ENCODE measurements around the gene SOX6.

DNA sequence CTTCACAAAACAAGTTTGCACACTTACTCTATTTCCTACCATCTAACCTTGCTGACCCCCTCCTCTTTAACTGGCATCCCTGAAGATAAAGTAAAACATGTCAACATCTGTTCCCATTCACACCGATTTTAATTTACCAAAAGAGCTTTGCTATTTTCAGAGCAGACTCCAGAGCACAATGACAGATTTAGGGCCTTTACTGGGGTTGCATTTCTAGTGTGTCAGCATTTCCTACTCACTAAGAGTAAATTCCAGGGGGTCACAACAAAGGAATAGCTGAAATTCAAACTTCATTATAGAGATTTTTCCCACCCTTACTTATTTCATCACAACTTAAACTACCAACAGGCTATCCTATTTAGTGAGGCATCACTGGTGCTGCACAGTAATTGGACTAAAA lies 60.8 kb downstream of the SOX6 start:
- TF ChIP-seq, protein P1, sequence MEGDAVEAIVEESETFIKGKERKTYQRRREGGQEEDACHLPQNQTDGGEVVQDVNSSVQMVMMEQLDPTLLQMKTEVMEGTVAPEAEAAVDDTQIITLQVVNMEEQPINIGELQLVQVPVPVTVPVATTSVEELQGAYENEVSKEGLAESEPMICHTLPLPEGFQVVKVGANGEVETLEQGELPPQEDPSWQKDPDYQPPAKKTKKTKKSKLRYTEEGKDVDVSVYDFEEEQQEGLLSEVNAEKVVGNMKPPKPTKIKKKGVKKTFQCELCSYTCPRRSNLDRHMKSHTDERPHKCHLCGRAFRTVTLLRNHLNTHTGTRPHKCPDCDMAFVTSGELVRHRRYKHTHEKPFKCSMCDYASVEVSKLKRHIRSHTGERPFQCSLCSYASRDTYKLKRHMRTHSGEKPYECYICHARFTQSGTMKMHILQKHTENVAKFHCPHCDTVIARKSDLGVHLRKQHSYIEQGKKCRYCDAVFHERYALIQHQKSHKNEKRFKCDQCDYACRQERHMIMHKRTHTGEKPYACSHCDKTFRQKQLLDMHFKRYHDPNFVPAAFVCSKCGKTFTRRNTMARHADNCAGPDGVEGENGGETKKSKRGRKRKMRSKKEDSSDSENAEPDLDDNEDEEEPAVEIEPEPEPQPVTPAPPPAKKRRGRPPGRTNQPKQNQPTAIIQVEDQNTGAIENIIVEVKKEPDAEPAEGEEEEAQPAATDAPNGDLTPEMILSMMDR (IDR thresholded peaks at IDR 0.05; ENCODE audit: low read depth, low read length): no peak
- TF ChIP-seq EZH2phosphoT487 (IDR thresholded peaks at IDR 0.05; ENCODE audit: low read depth): no peak
